IMR-90 (cell line): Measurements from ENCODE around the gene ADCYAP1R1. TPM values are rescaled to one million over a fixed set of nuclear protein-coding genes. Genes with fewer than 3 reads are reported as not detected.
"Not testable (repeated sequence)": the region's sequence is repeated elsewhere in the genome, so short reads cannot be mapped to it uniquely, and the experiment has no call there.

Source experiments
- ATAC-seq: fragments of 200-7000 bp; cut with Tn5 transposase; 2 replicates; pipeline ENCODE4 v1.9.1; 2020; ENCODE audit warnings: low read depth, mild to moderate bottlenecking, moderate library complexity
- BruUV-seq: library from RNA; stranded (reverse); fragments of 400-500 nt; replicated peaks from 2 replicates; lab custom pipeline; 2021; lab: Mats Ljungman, UMichigan
- CTCF ChIA-PET: fragments of 300-600 bp; formaldehyde crosslinking; extraction: SDS; loops from one replicate; lab custom pipeline; 2021; ENCODE audit warnings: antibody characterized with exemption; lab: Yijun Ruan, JAX
- POLR2A ChIA-PET: fragments of 300-600 bp; sonication (Branson Sonifier 250); formaldehyde crosslinking; loops from one replicate; lab custom pipeline; 2022; ENCODE audit warnings: antibody characterized with exemption; ENCODE audit not compliant: unreplicated experiment; lab: Charles Lee
- DNase-seq: peaks from one replicate; pipeline ENCODE4 v3.0.0; 2013
- H2AFZ ChIP-seq: replicated peaks from 2 replicates; pipeline ENCODE3; 2013; ENCODE audit warnings: low read length, mild to moderate bottlenecking; ENCODE audit not compliant: poor library complexity
- H2AK5ac ChIP-seq: 2 replicates; pipeline ENCODE4 v1.6.1; 2013; ENCODE audit warnings: low read depth, low read length, inconsistent platforms
- H2AK9ac ChIP-seq: replicated peaks from 2 replicates; pipeline ENCODE3; 2013; ENCODE audit warnings: mild to moderate bottlenecking, low read depth, low read length, moderate library complexity; ENCODE audit not compliant: poor library complexity
- H2BK120ac ChIP-seq: 2 replicates; pipeline ENCODE4 v1.6.1; 2013; ENCODE audit warnings: low read depth, low read length, inconsistent platforms
- H2BK15ac ChIP-seq: 3 replicates; pipeline ENCODE4 v1.6.1; 2013; ENCODE audit warnings: low read depth, low read length, inconsistent platforms
- H2BK20ac ChIP-seq: 2 replicates; pipeline ENCODE4 v1.6.1; 2013; ENCODE audit warnings: low read depth, mild to moderate bottlenecking, inconsistent platforms, low read length, moderate library complexity
- H2BK5ac ChIP-seq: 2 replicates; pipeline ENCODE4 v1.6.1; 2013; ENCODE audit warnings: mild to moderate bottlenecking, low read depth, low read length, inconsistent platforms; ENCODE audit not compliant: poor library complexity, severe bottlenecking
- H3K14ac ChIP-seq: replicated peaks from 2 replicates; pipeline ENCODE4 v1.6.1; 2013; ENCODE audit warnings: low read depth, low read length, inconsistent platforms
- H3K18ac ChIP-seq: 2 replicates; pipeline ENCODE4 v1.6.1; 2013; ENCODE audit warnings: low read depth, low read length, control low read depth
- H3K23ac ChIP-seq: 2 replicates; pipeline ENCODE4 v1.6.1; 2013; ENCODE audit warnings: low read depth, low read length, inconsistent platforms
- H3K27ac ChIP-seq: 2 replicates; pipeline ENCODE4 v1.5.1; 2013; ENCODE audit warnings: mild to moderate bottlenecking, control low read depth, low read length; ENCODE audit not compliant: insufficient read depth
- H3K27me3 ChIP-seq: 2 replicates; pipeline ENCODE4 v1.6.1; 2013; ENCODE audit warnings: low read length; ENCODE audit not compliant: control insufficient read depth, insufficient read depth
- H3K36me3 ChIP-seq: 2 replicates; pipeline ENCODE4 v1.6.1; 2013; ENCODE audit warnings: low read length, mixed read lengths; ENCODE audit not compliant: control insufficient read depth, insufficient read depth
- H3K4ac ChIP-seq: 2 replicates; pipeline ENCODE4 v1.6.1; 2013; ENCODE audit warnings: low read depth, low read length, inconsistent platforms
- H3K4me1 ChIP-seq: 2 replicates; pipeline ENCODE4 v1.6.1; 2013; ENCODE audit warnings: low read length, mixed read lengths; ENCODE audit not compliant: control insufficient read depth, insufficient read depth
- H3K4me2 ChIP-seq: 2 replicates; pipeline ENCODE4 v1.6.1; 2013; ENCODE audit warnings: low read depth, mild to moderate bottlenecking, control low read depth, low read length, moderate library complexity
- H3K4me3 ChIP-seq: 2 replicates; pipeline ENCODE4 v1.5.1; 2013; ENCODE audit warnings: low read depth, mild to moderate bottlenecking, control low read depth, low read length, moderate library complexity; ENCODE audit not compliant: insufficient read depth
- H3K56ac ChIP-seq: 2 replicates; pipeline ENCODE4 v1.6.1; 2013; ENCODE audit warnings: low read length, inconsistent platforms; ENCODE audit not compliant: insufficient read depth; ENCODE audit errors: extremely low read depth
- H3K79me1 ChIP-seq, 2 experiments: 2 replicates each; pipeline ENCODE4 v1.6.1; 2013; ENCODE audit warnings: low read length in 2 of 2, inconsistent platforms in 1 of 2, low read depth in 1 of 2
- H3K9ac ChIP-seq: 2 replicates; pipeline ENCODE4 v1.6.1; 2013; ENCODE audit warnings: low read depth, low read length, control low read depth
- H3K9me1 ChIP-seq: 2 replicates; pipeline ENCODE4 v1.6.1; 2013; ENCODE audit warnings: low read length, inconsistent platforms; ENCODE audit not compliant: insufficient read depth
- H3K9me3 ChIP-seq: 2 replicates; pipeline ENCODE4 v1.6.1; 2013; ENCODE audit warnings: low read length; ENCODE audit not compliant: control insufficient read depth, insufficient read depth
- H4K20me1 ChIP-seq: 2 replicates; pipeline ENCODE4 v1.6.1; 2013; ENCODE audit warnings: low read length, inconsistent platforms; ENCODE audit not compliant: insufficient read depth
- H4K5ac ChIP-seq: 2 replicates; pipeline ENCODE4 v1.6.1; 2013; ENCODE audit warnings: mild to moderate bottlenecking, low read depth, low read length, control low read depth
- H4K8ac ChIP-seq, 2 experiments: 2 replicates each; pipeline ENCODE4 v1.6.1; 2013; ENCODE audit warnings: low read depth in 2 of 2, low read length in 2 of 2, control low read depth in 1 of 2, inconsistent platforms in 1 of 2
- H4K91ac ChIP-seq: 2 replicates; pipeline ENCODE4 v1.6.1; 2013; ENCODE audit warnings: low read depth, low read length, inconsistent platforms; ENCODE audit not compliant: insufficient read depth
- WGBS, 2 experiments: methylation state at CpG; one replicate each; pipeline versions ENCODE4 v1.1.5 to v1.1.7; 2013; ENCODE audit warnings: missing lambda C conversion rate in 2 of 2; ENCODE audit not compliant: insufficient read length in 1 of 2; ENCODE audit errors: extremely low coverage in 2 of 2; 5-methylcytosine and 5-hydroxymethylcytosine counted together
- dilution Hi-C: fragments of 300-500 bp; cut with HindIII; formaldehyde crosslinking; loops from one replicate; pipeline ENCODE4 v1.14.3; 2018; ENCODE audit warnings: low sequenced_read_pairs; ENCODE audit not compliant: unreplicated experiment
- in situ Hi-C: fragments of 300-500 bp; cut with MboI; formaldehyde crosslinking; loops from 3 replicates; pipeline ENCODE4 v1.14.3; 2019; ENCODE audit warnings: low sequenced_read_pairs, inconsistent platforms, mixed read lengths
- intact Hi-C: fragments of 100-400 bp; cut with micrococcal nuclease; formaldehyde crosslinking; loops from 2 replicates; pipeline ENCODE4 v1.10.0; 2022
- polyA plus RNA-seq, 3 experiments: library from polyadenylated mRNA; depleted of rRNA; stranded (reverse); fragments of >200 nt; gene quantifications; 2 replicates each; pipeline ENCODE4 v1.2.3, GENCODE V29; 2012; ENCODE audit warnings: low replicate concordance in 1 of 3
- total RNA-seq: library from RNA; depleted of rRNA; stranded (reverse); fragments of >200 nt; gene quantifications from 2 replicates; pipeline ENCODE4 v1.2.3, GENCODE V29; 2012

ADCYAP1R1 gene
- total and polyA plus RNA-seq, 2 of the 4 experiments (the other 2 are of a cell fraction) = not detected

DNA sequence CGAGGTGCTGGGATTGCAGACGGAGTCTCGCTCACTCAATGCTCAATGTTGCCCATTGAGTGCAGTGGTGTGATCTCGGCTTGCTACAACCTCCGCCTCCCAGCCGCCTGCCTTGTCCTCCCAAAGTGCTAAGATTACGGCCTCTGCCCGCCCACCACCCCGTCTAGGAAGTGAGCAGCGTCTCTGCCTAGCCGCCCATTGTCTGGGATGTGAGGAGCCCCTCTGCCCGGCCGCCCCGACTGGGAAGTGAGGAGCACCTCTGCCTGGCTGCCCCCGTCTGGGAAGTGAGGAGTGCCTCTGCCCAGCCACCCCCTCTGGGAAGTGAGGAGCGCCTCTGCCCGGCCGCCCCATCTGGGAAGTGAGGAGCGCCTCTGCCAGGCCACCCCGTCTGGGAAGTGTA is 101.2 kb downstream of the ADCYAP1R1 start:
- H3K4me3 ChIP-seq, H4K8ac ChIP-seq, H2BK20ac ChIP-seq, H3K4me1 ChIP-seq, H3K18ac ChIP-seq, H2BK15ac ChIP-seq, H3K27me3 ChIP-seq, in situ Hi-C loops, DNase-seq, H3K14ac ChIP-seq, BruUV-seq, H3K4ac ChIP-seq, H4K20me1 ChIP-seq, H2AFZ ChIP-seq, H3K9ac ChIP-seq, H3K9me1 ChIP-seq, H3K36me3 ChIP-seq, H3K56ac ChIP-seq, H2AK5ac ChIP-seq, dilution Hi-C loops, POLR2A ChIA-PET, H2AK9ac ChIP-seq, H3K27ac ChIP-seq, H3K4me2 ChIP-seq, H2BK5ac ChIP-seq, H3K79me1 ChIP-seq, H4K91ac ChIP-seq, intact Hi-C loops, H4K5ac ChIP-seq, H3K23ac ChIP-seq, H2BK120ac ChIP-seq, H3K9me3 ChIP-seq, ATAC-seq: not testable (repeated sequence)
- WGBS, 2 experiments = no CpG with 5 or more reads among the region's 20 CpGs
- CTCF ChIA-PET = interaction anchor here (0.7 kb wide), 1 partner anchor 1900 kb away, joined by 4 read pairs; no protein-coding TSS in a partner anchor
